Activated T-helper 1 cell treated with anti-CD3 and anti-CD28 coated beads, Interleukin-12 subunit alpha, Interleukin-12 subunit beta, Interleukin-2, Interleukin-4 antibody, amounts not matched to agents 30 ng/mL and 10 ng/mL and 1 ng/mL, durations not matched to agents 14 hours and 24 hours and 36 hours (primary cell): ENCODE measurements around the gene MAPK6. TPM values are rescaled to one million over a fixed set of nuclear protein-coding genes. Genes with fewer than 3 reads are reported as not detected.

Experiments
- DNase-seq: peaks from one replicate; pipeline ENCODE4 v3.0.0; 2021; ENCODE audit warnings: low spot score
- H3K27ac Mint-ChIP-seq: one replicate; pipeline ENCODE4 v1.8.0; 2021; ENCODE audit warnings: mild to moderate bottlenecking, mixed read lengths
- H3K27me3 Mint-ChIP-seq: one replicate; pipeline ENCODE4 v1.8.0; 2022; ENCODE audit warnings: mild to moderate bottlenecking, moderate library complexity, mixed read lengths; ENCODE audit not compliant: insufficient read depth
- H3K36me3 Mint-ChIP-seq: one replicate; pipeline ENCODE4 v1.8.0; 2021; ENCODE audit warnings: low read depth, mixed read lengths
- H3K4me1 Mint-ChIP-seq: one replicate; pipeline ENCODE4 v1.8.0; 2021; ENCODE audit warnings: low read depth, mixed read lengths
- H3K4me3 Mint-ChIP-seq: one replicate; pipeline ENCODE4 v1.8.0; 2021; ENCODE audit warnings: mild to moderate bottlenecking, moderate library complexity, mixed read lengths
- H3K9me3 Mint-ChIP-seq: one replicate; pipeline ENCODE4 v1.8.0; 2021; ENCODE audit warnings: mixed read lengths
- intact Hi-C: fragments of 100-400 bp; cut with micrococcal nuclease; formaldehyde crosslinking; loops from one replicate; pipeline ENCODE4 v1.15.1; 2024
- total RNA-seq: library from RNA; stranded (reverse); gene quantifications from 2 replicates; pipeline ENCODE4 v1.2.3, GENCODE V29; 2022

Gene MAPK6
- total RNA-seq, 1 donor from 2014 or later = 57.3 TPM

DNA sequence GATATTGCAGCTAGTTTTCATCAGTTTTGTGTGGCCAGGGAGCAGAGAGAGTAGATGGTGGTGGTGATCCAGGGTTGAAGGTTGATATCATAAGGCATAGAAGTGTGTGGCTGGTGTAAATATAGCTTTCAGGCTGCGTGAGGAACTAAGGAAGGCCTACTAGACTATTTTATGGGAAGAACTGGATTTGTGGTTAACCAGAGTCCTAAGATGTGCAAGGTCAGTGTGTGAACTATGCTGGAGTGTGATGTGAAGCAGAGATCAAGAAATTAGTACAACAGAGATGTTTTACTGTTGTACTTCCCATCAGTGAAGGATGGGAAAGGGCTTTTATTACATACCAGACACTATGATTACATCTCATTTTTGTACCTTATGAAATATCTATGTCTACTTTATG lies 41.5 kb downstream of the MAPK6 start:
- Mint-ChIP-seq H3K27me3 (no peaks in the 10 kb centered on the region), H3K36me3 (peaks cover 36% of the 10 kb centered on the region), H3K27ac (no peak overlapping the region), H3K9me3 (no peaks in the 10 kb centered on the region), H3K4me3 (no peak overlapping the region), H3K4me1 (no peaks in the 10 kb centered on the region)
- DNase-seq = no peak
- intact Hi-C loops = no loop called here

DNA sequence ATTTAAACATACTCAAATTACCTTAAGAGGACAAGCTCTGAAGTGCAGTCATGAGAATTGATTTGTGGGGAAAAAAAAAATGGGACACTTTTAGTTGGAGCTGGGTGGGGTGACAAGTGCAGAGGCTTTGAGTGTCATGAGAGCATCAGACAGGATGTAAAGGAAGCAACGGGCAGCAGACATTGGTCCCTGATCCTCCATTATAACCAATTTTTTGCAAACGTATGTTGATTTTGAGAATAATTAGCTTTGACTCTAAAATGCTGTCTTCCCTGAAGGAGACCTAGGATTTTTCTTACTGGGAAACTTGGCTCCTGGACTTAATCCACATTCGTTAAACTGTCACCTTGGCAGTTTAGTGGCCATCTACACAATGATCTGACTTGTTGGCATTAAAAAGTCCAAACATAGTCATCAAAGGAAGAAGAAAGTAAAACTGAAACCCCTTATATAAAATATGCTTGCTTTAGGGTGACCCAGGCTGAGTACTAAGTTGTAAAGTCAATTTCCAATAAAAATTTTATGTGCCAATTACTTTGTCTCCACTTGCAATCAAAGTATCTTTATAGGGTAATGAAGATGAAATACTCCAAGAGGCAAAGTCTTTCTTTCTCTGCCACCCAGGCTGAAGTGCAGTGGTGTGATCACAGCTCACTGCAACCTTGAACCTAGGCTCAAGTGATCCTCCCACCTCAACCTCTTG lies 48.0 kb downstream of the MAPK6 start:
- H3K27me3 Mint-ChIP-seq = peaks cover 2% of the 10 kb centered on the region
- intact Hi-C loops = no loop called here
- H3K4me3 Mint-ChIP-seq = no peak overlapping the region
- no peak for DNase-seq
- H3K9me3 Mint-ChIP-seq = no peaks in the 10 kb centered on the region
- H3K36me3 Mint-ChIP-seq = peaks cover 26% of the 10 kb centered on the region
- peaks cover 13% of the 10 kb centered on the region for H3K4me1 Mint-ChIP-seq
- H3K27ac Mint-ChIP-seq = no peak overlapping the region

DNA sequence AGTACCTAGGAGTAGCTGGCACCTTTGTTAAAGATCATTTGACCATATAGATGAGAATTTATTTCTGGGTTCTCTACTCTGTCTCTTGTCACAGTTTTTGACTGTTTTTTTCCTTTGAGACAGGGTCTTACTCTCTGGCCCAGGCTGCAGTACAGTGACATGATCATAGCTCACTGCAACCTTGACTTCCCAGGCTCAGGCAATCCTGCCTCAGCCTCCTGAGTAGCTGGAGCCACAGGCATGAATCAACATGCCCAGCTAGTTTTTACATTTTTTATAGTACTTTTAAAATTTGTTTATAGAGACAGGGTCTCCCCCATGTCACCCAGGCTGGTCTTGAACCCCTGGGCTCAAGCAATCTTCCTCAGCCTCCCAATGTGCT lies 48.5 kb downstream of the MAPK6 start:
- peaks cover 13% of the 10 kb centered on the region for H3K4me1 Mint-ChIP-seq
- no peaks in the 10 kb centered on the region for H3K9me3 Mint-ChIP-seq
- no peak overlapping the region for H3K27ac Mint-ChIP-seq
- no peak for DNase-seq
- peaks cover 26% of the 10 kb centered on the region for H3K36me3 Mint-ChIP-seq
- intact Hi-C loops = no loop called here
- H3K27me3 Mint-ChIP-seq = peaks cover 7% of the 10 kb centered on the region
- no peak overlapping the region for H3K4me3 Mint-ChIP-seq

DNA sequence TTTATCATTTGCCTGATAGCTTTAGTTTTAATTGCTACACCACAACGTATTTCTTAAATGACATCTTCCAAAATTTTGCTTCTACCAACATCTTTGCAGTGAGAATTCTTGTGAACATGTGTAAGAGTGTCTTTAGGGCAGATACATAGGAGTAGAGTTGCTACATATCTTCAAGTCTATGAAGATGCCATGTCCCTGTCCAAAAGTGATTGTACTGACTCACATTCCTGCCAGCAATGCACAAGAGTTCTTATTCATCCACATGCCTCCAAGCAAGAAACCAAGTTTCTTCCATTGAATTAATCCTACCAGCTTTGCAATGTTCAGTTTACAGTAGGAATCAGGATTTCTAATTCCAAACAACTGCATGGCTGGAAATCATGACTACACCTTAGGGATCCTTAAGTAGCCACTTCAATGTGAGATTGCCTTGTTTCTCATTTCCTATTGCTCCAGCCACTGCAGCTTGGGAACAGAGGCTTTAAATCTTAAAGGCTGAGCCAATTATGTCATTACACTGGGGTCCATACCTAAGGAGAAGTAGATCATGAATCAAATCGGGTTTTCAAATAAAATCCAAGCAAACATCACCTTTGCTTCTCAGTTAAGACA lies 49.1 kb downstream of the MAPK6 start:
- H3K27ac Mint-ChIP-seq = no peak overlapping the region
- intact Hi-C loops = no loop called here
- H3K4me3 Mint-ChIP-seq = no peak overlapping the region
- H3K4me1 Mint-ChIP-seq = peaks cover 13% of the 10 kb centered on the region
- H3K36me3 Mint-ChIP-seq = peaks cover 24% of the 10 kb centered on the region
- peaks cover 7% of the 10 kb centered on the region for H3K27me3 Mint-ChIP-seq
- no peak for DNase-seq
- H3K9me3 Mint-ChIP-seq = no peaks in the 10 kb centered on the region

DNA sequence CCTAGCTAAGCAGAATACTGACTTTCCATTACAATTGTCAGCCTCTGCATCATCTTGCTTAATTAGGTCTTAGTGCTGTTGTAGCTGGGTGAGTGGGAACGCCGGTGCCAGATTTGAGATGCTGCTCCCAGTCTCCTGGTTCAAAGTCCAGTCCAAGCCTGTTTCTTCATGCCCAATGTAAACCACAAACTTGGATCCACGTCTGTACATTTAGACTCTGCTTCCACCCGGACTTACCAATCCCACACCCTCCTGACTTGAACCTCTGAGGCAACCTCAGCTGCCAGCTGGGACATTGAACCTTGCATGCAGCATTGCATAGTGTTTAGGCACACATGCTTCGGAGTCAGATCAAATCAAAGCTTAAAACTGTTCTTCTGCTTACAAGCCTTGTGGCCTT lies 50.5 kb downstream of the MAPK6 start:
- Mint-ChIP-seq H3K9me3 (no peaks in the 10 kb centered on the region), H3K4me3 (no peak overlapping the region), H3K4me1 (peaks cover 13% of the 10 kb centered on the region), H3K36me3 (peaks cover 11% of the 10 kb centered on the region), H3K27ac (no peak overlapping the region), H3K27me3 (peaks cover 7% of the 10 kb centered on the region)
- intact Hi-C loops = no loop called here
- no peak for DNase-seq

DNA sequence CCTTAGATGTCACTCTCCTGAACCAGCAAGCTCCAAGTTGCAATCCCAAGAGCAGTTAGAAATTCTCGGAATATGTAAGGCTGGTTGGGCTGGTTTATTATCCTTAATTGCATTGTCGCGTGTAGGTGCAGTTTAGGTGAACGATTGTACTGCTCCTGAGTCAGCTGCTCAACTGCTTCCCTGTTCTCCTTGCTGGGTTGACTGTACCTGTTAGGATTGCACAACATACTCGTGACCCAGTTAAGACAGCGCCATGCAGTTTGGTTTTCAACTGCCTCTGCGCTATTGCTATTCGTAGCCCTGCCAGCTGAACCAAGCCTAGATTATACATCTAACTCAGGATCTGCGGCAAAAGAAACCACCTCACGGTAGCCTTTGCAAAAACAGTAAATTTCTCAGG lies 52.6 kb downstream of the MAPK6 start:
- intact Hi-C loops = no loop called here
- peaks cover 7% of the 10 kb centered on the region for H3K27me3 Mint-ChIP-seq
- H3K4me3 Mint-ChIP-seq = no peak overlapping the region
- no peak overlapping the region for H3K27ac Mint-ChIP-seq
- peaks cover 5% of the 10 kb centered on the region for H3K36me3 Mint-ChIP-seq
- no peaks in the 10 kb centered on the region for H3K9me3 Mint-ChIP-seq
- peaks cover 10% of the 10 kb centered on the region for H3K4me1 Mint-ChIP-seq
- DNase-seq = no peak

DNA sequence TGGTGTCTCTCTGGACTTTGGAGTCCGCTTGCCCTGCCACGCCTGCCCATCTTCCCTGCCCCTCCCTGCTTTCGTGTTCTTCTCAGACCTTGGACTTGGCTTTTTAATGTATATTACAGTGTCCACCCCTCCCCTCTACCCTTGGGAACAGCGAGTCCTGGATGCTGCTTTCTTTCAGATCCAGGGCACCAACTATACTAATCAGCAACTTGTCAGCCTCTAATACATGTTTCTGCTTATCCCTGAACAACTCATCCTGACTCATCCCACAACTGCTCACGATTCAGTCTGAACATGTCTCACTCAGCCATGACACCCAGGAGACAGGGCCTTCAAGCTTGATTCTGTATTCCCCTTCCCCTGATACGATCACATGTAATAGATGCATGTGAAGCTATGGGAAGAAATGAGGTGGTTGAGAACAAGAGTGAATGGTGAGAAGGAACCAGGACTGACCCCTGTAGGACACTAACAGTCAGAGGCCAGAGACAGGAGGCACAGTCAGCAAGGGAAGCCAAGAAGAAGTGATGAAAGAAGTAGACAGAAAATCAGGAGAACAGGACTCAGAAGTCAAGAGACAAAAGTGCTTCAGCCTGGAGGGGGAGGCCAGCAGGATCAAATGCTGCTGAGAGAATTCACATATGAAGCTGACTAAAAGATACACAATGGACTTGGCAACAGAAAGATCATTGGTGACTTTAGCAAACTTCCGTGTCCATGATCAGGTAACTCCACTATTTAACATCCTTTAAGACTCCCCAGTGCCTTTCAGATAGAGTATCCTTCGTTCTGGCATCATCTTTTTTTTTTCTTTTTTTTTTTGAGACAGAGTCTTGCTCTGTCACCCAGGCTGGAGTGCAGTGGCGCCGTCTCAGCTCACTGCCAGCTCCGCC lies 58.1 kb downstream of the MAPK6 start:
- Mint-ChIP-seq H3K27ac (peak overlapping the region; percentile 21), H3K27me3 (peaks cover 3% of the 10 kb centered on the region), H3K4me3 (no peak overlapping the region), H3K9me3 (no peaks in the 10 kb centered on the region), H3K36me3 (no peaks in the 10 kb centered on the region), H3K4me1 (peaks cover 20% of the 10 kb centered on the region)
- no peak for DNase-seq
- intact Hi-C loops = loop anchor here (1.0 to 5.0 kb wide), 3 partner anchors 55 to 189 kb away; no protein-coding TSS in a partner anchor

DNA sequence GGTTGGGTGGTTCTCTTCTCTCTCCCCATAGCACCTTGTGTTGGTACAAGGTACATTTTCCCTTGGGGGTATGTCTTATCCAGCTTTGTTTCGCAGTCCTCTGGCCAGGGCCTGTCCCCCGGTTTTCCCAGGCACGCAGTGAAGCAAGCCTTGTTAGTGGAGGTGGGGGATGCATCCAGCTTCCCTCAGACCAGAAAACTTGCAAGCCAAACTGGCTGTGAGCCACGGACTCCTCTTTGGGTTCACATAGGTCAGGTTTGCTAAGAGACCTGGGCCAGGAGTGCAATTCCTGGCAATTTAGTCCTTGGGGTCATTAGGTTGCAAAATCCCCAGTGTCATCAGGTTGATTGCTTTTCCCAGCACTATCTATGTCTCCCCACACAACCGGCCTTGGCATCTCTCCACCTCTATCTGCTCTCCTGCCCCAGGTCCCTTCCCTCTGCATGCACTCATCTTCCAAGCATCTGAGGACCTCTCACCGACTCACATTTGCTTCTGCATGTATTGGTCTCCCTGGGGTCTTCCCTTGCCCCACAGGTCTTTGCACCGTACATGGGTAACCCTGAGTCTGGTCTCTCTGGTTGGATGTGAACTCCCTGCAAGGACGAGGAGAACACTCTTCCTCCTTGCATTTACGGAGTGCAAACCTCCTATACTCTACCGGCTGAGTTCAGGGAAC lies 59.3 kb downstream of the MAPK6 start:
- Mint-ChIP-seq H3K9me3 (no peaks in the 10 kb centered on the region), H3K36me3 (no peaks in the 10 kb centered on the region)
- intact Hi-C loops = loop anchor here (5.0 kb wide), 2 partner anchors 56 to 59 kb away; no protein-coding TSS in a partner anchor

DNA sequence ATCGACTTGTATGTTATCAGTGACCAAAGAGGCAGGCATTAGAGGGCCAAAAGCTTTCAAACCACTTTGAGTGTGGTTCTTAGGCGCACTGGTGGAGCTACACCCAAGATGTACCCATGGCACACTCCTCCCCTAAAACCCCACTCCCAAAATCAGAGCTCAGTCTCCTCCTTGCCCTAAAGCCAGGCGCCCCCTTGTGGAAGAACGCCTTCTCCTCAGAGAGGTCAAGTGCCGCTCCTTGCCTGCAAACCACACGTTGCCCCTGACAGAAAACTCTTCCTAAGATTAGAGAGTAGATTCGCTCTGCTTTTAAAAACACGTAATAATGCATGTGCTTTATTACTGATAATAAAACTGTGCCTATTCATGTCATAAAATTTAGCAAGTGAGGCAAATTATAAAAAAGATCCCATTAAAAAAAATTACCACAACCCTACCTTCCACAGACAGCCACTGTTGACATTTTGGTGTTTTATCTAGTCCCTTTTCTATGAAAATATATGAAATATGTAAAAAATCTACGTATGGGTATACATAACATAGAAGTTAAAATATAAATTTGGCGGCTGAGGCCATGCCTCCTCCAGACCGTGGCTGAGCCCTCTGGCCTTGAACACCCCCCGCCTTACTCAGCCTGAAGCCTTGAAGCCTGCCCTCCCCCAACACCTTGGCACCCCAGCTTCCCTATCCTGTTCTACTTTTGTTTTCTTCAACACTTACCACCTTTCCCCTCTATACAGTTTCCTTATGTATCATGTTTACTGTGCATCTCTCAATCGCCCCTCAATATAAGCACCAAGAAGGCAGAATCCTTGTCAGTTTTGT lies 60.1 kb downstream of the MAPK6 start:
- peak; percentile 61 for DNase-seq
- Mint-ChIP-seq H3K9me3 (no peaks in the 10 kb centered on the region), H3K4me1 (peaks cover 38% of the 10 kb centered on the region), H3K4me3 (no peak overlapping the region), H3K27ac (no peak overlapping the region), H3K36me3 (no peaks in the 10 kb centered on the region), H3K27me3 (no peaks in the 10 kb centered on the region)
- intact Hi-C loops = loop anchor here (1.0 to 5.0 kb wide), 3 partner anchors 57 to 97 kb away; no protein-coding TSS in a partner anchor

More for the DNA sequence above, 59.3 kb downstream of the MAPK6 start:
- Mint-ChIP-seq H3K4me3 (no peak overlapping the region), H3K27me3 (no peaks in the 10 kb centered on the region), H3K4me1 (peaks cover 32% of the 10 kb centered on the region), H3K27ac (no peak overlapping the region)
- DNase-seq = no peak

DNA sequence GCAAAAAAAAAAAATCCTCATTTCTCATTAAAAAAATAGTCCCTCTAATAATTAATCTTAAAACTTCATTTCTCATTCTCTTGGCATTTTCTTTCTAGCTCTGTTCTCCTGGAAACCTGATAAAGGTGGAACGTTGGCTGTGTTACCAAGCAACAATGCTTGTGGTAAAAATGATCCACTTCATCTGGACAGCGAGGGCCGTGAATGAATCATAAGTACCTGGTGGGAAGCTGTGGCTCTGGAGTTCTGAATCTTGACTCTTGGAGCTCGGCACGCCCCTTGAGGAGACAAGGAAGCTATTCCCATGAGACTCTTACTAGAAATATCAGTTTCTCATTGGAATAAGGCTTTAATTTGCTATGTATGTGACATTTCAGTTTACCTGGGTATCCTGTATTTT lies 61.0 kb downstream of the MAPK6 start:
- no peaks in the 10 kb centered on the region for H3K36me3 Mint-ChIP-seq

DNA sequence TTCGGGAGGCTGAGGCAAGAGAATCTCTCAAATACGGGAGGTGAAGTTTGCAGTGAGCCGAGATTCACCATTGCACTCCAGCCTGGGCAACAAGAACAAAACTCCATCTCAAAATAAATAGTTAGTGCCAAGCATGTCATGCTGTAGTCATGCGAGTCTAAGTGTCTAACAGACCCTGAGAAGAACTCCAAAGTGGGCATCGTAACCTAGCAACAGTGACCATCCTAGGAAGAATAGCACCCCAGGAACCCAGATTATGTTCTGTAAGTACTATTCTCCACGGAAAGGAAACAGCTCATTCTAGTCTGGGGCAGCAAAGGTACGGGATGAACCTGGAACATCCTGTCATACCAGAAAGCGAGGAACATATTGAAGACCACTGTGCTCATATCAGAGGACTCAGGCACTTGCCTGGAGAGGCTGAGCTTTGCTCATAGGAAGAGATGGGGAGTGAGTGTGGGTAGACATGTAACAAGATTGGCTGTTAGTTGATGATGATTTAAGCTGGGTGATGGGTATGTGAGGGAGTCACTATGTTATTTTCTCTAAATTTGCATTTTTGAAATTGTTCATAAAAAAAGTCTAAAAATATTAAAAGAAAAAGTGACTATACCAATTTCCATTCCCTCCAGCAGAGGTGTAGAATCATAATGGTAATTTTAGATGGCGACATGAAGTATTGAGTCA lies 61.8 kb downstream of the MAPK6 start:
- Mint-ChIP-seq H3K4me1 (peaks cover 38% of the 10 kb centered on the region), H3K27me3 (no peaks in the 10 kb centered on the region), H3K4me3 (no peak overlapping the region), H3K27ac (no peak overlapping the region), H3K9me3 (no peaks in the 10 kb centered on the region), H3K36me3 (no peaks in the 10 kb centered on the region)
- no peak for DNase-seq
- intact Hi-C loops = no loop called here

More for the DNA sequence above, 61.0 kb downstream of the MAPK6 start:
- no peaks in the 10 kb centered on the region for H3K27me3 Mint-ChIP-seq
- H3K9me3 Mint-ChIP-seq = no peaks in the 10 kb centered on the region
- peaks cover 38% of the 10 kb centered on the region for H3K4me1 Mint-ChIP-seq
- intact Hi-C loops = no loop called here
- no peak overlapping the region for H3K27ac Mint-ChIP-seq
- DNase-seq = no peak
- H3K4me3 Mint-ChIP-seq = no peak overlapping the region
